Fibroblast of the aortic adventitia (primary cell): ENCODE results near the gene TGFB2. TPM values are rescaled to one million over a fixed set of nuclear protein-coding genes. Genes with fewer than 3 reads are reported as not detected.

Source experiments
- DNase-seq: peaks from one replicate; pipeline ENCODE4 v3.0.0-alpha.2; 2010; ENCODE audit warnings: low read depth
- H3K4me3 ChIP-seq: 2 replicates; pipeline ENCODE4 v1.5.1; 2011; ENCODE audit warnings: low read depth, mild to moderate bottlenecking, control low read depth, low read length, moderate library complexity
- small RNA-seq: library from RNA; depleted of rRNA; stranded (forward); fragments of <200 nt; gene quantifications from one replicate; pipeline ENCODE3, GENCODE V24; 2012
- total RNA-seq: library from RNA; depleted of rRNA; stranded (reverse); fragments of >200 nt; gene quantifications from 2 replicates; pipeline ENCODE4 v1.2.3, GENCODE V29; 2012; ENCODE audit warnings: low replicate concordance
- TF ChIP-seq, protein P1 (sequence below): IDR thresholded peaks from 2 replicates; pipeline ENCODE4 v1.5.1; 2011; ENCODE audit warnings: mild to moderate bottlenecking, low read length, control low read depth, inconsistent platforms; ENCODE audit not compliant: insufficient read depth

The TGFB2 gene
- total RNA-seq, 1 donor, result 13.5 TPM

DNA sequence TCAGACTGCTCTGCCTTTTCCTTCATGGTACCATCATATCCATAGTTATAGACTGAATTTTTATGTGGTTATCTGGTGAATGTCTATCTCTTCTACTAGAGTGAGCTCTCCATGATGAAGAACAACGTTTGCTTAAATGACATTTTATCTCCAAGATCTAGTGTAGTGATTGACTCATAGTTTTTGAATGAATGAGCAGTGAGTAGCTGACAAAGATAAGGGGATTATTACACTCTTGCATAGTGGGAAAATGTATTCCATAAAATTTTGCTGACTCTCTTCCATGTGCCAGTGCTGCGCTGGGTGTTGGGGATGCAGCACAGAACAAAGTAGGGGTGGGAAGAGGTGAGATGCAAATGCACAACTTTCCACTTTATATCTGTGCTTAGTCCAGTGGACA lies 147.7 kb downstream of the TGFB2 start:
- TF ChIP-seq, protein P1, sequence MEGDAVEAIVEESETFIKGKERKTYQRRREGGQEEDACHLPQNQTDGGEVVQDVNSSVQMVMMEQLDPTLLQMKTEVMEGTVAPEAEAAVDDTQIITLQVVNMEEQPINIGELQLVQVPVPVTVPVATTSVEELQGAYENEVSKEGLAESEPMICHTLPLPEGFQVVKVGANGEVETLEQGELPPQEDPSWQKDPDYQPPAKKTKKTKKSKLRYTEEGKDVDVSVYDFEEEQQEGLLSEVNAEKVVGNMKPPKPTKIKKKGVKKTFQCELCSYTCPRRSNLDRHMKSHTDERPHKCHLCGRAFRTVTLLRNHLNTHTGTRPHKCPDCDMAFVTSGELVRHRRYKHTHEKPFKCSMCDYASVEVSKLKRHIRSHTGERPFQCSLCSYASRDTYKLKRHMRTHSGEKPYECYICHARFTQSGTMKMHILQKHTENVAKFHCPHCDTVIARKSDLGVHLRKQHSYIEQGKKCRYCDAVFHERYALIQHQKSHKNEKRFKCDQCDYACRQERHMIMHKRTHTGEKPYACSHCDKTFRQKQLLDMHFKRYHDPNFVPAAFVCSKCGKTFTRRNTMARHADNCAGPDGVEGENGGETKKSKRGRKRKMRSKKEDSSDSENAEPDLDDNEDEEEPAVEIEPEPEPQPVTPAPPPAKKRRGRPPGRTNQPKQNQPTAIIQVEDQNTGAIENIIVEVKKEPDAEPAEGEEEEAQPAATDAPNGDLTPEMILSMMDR, result no peak
- no peak for DNase-seq
- no peak overlapping the region for H3K4me3 ChIP-seq

DNA sequence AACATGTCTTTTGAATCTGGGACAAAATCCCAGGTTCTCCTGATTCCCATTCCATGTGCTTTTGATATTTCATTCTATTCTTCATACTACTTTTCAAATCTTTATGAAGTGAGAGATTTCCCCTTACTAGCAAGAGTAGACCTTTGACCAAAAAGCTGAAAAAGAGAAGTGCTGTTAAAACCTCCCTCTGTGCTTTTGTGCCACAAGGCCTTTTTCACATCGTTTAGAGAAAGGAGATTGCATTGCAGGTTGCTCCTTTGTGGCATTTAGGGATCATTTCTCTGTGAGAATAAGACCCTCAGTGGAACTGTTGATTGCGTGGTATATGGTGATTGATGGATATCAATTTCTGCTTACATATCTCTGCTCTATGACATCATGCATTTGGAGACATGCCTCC lies 148.8 kb downstream of the TGFB2 start:
- DNase-seq, result no peak
- TF ChIP-seq, protein P1, result no peak
- H3K4me3 ChIP-seq, result no peak overlapping the region

Small RNA genes lying within 50 kb of the gene (small RNA-seq; reads per million reads assigned to genes)
- not detected for gene AC096638.1

Other genes with a start within 250 kb of the TGFB2 start
- gene RRP15, start 60.0 kb upstream of the TGFB2 start, total RNA-seq, result 10.0 and 20.4 TPM in 2 replicates